MM.1S (cell line): ENCODE results near the gene TPTE2.

Experiments
- EZH2 ChIP-seq: fragments of 300-600 bp; sonication (generic); optimal IDR thresholded peaks from 2 replicates; pipeline ENCODE3; 2017; ENCODE audit warnings: low read depth, mild to moderate bottlenecking, antibody characterized with exemption, low read length, mixed read lengths
- TF ChIP-seq, protein P1 (sequence below): fragments of 300-600 bp; sonication (generic); IDR thresholded peaks from 2 replicates; pipeline ENCODE4 v1.5.1; 2016; ENCODE audit warnings: antibody characterized with exemption, low read length, mixed read lengths

DNA sequence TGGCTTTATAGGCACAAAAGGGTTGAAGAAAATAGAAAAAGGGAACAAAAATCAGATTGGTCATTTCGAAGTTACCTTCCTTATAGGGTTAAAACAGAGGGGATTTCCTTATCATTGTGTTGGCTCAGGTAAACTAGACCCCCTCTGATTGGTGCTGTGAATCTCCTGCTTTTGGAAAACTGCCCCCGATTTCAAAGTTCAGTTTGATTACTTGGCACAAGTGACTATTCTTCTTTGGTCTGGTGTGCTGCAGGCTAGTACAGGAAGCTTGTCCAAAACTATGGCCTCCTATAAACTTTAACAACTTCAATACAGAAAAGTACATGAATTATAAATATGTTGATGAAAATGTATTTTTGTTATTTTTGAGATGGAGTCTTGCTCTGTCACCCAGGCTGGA lies 13.9 kb upstream of the TPTE2 start:
- TF ChIP-seq, protein P1, sequence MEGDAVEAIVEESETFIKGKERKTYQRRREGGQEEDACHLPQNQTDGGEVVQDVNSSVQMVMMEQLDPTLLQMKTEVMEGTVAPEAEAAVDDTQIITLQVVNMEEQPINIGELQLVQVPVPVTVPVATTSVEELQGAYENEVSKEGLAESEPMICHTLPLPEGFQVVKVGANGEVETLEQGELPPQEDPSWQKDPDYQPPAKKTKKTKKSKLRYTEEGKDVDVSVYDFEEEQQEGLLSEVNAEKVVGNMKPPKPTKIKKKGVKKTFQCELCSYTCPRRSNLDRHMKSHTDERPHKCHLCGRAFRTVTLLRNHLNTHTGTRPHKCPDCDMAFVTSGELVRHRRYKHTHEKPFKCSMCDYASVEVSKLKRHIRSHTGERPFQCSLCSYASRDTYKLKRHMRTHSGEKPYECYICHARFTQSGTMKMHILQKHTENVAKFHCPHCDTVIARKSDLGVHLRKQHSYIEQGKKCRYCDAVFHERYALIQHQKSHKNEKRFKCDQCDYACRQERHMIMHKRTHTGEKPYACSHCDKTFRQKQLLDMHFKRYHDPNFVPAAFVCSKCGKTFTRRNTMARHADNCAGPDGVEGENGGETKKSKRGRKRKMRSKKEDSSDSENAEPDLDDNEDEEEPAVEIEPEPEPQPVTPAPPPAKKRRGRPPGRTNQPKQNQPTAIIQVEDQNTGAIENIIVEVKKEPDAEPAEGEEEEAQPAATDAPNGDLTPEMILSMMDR, result no peak
- TF ChIP-seq EZH2, result no peak
